ENCODE measurements around the gene TIMM10. TPM values are rescaled to one million over a fixed set of nuclear protein-coding genes. Genes with fewer than 3 reads are reported as not detected.
A peak's percentile ranks its signal among the peaks of the same experiment; 100 is the strongest.

TIMM10 gene, protein sequence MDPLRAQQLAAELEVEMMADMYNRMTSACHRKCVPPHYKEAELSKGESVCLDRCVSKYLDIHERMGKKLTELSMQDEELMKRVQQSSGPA
- polyA plus RNA-seq (ENCODE audit: insufficient read length in 12 of 12) = 10 to 100 TPM in 11 of 12 donors, not detected in 1; 25.3 to 71.9 (median 38.1) TPM
- long read RNA-seq, donor 1, transcript TIMM10-201 (3 exons, 680 nt) = major isoform, 34 of 36 reads
- long read RNA-seq, donor 1, partial matches to known transcripts = 0 of 36 reads
- long read RNA-seq, donor 1, other reads (novel, unspliced or antisense) = 0 of 36 reads
- long read RNA-seq, donor 2, transcript TIMM10-201 (3 exons, 680 nt) = major isoform, 54 of 535 reads
- long read RNA-seq, donor 2, transcript TIMM10-202 (3 exons, 530 nt) = minor isoform, 6 of 535 reads
- long read RNA-seq, donor 2, partial matches to known transcripts = 403 of 535 reads
- long read RNA-seq, donor 2, other reads (novel, unspliced or antisense) = 72 of 535 reads
- long read RNA-seq, donor 3, transcript TIMM10-201 (3 exons, 680 nt) = major isoform, 39 of 184 reads
- long read RNA-seq, donor 3, partial matches to known transcripts = 120 of 184 reads
- long read RNA-seq, donor 3, other reads (novel, unspliced or antisense) = 23 of 184 reads
- long read RNA-seq, donor 4, transcript TIMM10-201 (3 exons, 680 nt) = major isoform, 23 of 24 reads
- long read RNA-seq, donor 4, partial matches to known transcripts = 0 of 24 reads
- long read RNA-seq, donor 4, other reads (novel, unspliced or antisense) = 0 of 24 reads
- long read RNA-seq, donor 5 = 0 reads
- long read RNA-seq, donor 6, transcript TIMM10-201 (3 exons, 680 nt) = major isoform, 23 of 24 reads
- long read RNA-seq, donor 6, partial matches to known transcripts = 0 of 24 reads
- long read RNA-seq, donor 6, other reads (novel, unspliced or antisense) = 0 of 24 reads
- long read RNA-seq, donor 7, transcript TIMM10-201 (3 exons, 680 nt) = major isoform, 23 of 100 reads
- long read RNA-seq, donor 7, partial matches to known transcripts = 55 of 100 reads
- long read RNA-seq, donor 7, other reads (novel, unspliced or antisense) = 22 of 100 reads
- long read RNA-seq, donor 8, transcript TIMM10-201 (3 exons, 680 nt) = major isoform, 43 of 46 reads
- long read RNA-seq, donor 8, partial matches to known transcripts = 0 of 46 reads
- long read RNA-seq, donor 8, other reads (novel, unspliced or antisense) = 0 of 46 reads
- long read RNA-seq, donor 9, transcript TIMM10-201 (3 exons, 680 nt) = major isoform, 33 of 36 reads
- long read RNA-seq, donor 9, partial matches to known transcripts = 0 of 36 reads
- long read RNA-seq, donor 9, other reads (novel, unspliced or antisense) = 0 of 36 reads
- long read RNA-seq, donor 10, transcript TIMM10-201 (3 exons, 680 nt) = major isoform, 31 of 31 reads
- long read RNA-seq, donor 10, partial matches to known transcripts = 0 of 31 reads
- long read RNA-seq, donor 10, other reads (novel, unspliced or antisense) = 0 of 31 reads
- long read RNA-seq, donor 11, transcript TIMM10-201 (3 exons, 680 nt) = major isoform, 76 of 78 reads
- long read RNA-seq, donor 11, partial matches to known transcripts = 0 of 78 reads
- long read RNA-seq, donor 11, other reads (novel, unspliced or antisense) = 0 of 78 reads

DNA sequence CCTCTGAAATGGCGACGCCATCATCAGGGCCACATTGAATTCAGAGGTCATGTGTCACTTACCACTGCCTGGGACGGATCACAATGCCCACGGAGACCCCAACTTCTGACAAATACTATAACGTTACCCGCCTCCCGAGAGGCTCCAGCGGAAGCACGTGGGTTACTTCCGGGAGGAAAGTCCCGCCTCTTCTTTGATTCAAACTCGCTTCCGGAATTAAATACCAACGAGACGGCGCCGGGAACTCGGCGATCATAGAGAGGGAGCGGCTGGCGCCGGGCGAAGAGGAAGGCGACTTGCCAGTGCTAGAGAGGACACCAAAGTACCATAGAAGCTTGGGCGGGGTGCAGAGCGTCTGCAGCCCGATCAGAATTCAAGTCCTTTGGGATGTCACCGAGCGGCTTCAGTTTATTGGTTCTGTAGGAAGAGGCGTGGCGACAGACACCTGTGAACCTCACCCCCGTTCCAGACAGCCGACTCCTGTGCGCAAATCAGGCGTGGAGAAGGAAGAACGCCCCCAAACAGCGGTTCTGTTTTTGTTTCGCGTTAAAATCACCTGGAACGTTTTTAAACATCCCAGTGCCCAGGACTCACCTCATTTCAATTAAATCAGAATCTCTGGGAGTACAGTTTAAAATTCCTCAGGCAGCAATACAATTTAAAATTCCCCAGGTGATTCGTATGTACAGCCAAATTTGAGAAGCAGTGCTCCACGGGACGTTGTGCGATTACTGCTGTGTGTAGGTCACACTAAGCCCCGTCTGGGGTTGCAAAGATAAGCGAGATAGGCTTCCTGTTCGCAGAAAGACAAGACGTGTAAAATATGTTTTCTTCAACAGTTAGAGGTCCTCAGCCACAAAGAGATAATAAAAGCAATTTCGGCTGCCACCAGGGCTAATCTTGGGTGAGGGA is at the start of gene TIMM10:
TIMM10 (minus strand) TSS at position 159 of the 912 bp plus-strand sequence. CDS start 565 bp downstream, outside the sequence.
- DNase-seq = peak; percentile 93

DNA sequence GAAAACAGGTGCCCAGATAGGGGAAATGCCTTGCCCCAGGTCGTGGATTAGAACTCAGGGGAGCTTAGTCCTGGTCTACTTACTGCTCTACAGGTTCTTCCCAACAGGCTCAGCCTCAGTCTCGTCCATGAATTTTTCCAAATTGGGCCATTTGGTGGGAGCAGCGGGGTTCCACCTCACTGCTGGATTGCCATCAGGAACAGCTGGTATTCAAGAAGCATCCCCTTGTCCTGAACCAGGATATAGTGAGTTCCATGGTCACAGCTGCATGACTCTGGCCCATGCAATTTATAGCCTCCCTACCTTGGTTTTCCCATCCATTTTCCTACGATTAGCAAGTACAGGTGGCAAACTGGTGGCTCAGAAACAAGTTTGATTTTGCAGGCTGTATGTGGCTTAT is 43.5 kb upstream of the TIMM10 start:
- DNase-seq = no peak

DNA sequence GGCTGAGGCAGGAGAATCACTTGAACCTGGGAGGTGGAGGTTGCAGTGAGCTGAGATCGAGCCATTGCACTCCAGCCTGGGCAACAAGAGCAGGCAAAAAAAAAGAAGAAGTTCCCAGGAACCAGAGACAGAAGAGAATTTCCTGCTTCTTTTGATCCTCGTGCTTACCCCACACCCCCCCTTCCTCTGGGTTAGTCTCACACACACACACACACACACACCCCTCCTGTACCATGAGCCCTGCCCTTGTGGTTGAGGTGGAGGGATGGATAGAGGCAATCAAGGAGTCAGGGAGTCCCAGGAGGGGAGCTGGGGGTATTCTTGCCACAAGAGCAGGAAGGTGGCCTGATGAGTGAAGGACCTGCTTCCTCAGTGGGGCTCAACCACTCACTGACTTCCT is 41.1 kb upstream of the TIMM10 start:
- DNase-seq = no peak

DNA sequence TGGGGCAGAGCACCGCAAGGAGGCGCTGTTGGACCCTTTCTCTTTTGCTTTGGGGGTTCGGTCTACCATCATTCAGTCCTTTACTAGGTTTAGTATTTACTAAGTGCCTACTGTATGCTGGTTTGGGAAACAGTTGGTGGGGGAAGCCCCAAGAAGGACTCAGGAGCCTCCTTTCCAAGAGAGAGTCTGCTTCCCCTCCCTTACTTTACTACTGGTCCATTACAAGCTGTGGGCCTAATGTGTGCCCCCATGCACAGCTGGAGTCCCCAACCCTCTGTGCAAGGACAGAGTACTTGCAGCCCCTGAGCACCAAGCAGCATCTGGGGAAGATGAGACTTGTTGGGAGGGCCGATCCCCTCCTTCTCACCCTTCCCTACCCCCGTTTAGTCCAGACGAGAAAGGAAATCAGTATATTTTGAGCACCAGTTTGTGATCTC is 37.8 kb upstream of the TIMM10 start:
- peak; percentile 87 for DNase-seq

DNA sequence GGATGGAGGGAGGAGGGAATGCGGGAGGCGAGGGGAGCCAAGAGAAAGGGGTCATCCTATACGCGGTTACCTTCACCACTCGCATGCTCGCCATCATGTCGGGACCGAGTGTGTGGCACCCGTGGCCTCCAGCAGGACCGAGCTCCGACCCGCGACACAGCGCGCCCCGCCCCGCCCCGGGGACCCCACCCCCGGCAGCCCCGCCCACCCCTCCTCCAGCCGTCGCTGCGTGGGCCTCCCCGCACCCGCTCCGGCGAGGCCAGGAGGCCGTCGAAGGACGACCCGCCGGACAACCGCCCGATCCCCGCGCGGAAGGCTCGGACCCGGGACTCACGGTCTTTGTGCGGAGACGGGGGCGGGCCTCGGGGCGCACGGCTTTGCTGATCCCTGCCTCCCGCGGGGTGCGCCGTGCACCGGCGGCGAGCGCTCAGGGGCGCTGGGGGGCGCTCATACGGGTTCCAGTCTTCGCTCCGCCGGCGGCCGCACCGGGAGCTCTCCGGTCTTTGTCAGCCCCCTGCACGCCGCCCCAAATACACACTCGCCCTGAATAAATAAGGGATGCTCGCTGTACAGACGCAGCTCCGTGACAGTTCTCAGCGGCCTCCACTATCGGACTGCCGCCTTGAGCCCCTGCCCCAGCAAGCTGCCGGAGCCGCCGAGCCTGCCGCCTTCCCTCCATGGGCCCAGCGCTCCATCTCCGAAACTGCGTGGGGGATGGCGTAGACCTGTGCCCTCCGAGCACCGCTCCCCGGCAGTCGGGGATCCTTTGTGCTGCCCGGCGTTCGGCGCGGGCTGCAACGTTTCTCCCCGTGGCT is 37.2 kb upstream of the TIMM10 start, which contains the start of gene UBE2L6:
UBE2L6 (minus strand) TSS at position 158 of the 815 bp plus-strand sequence; CDS start at position 97, 61 bp downstream.
- DNase-seq = peak; percentile 55

DNA sequence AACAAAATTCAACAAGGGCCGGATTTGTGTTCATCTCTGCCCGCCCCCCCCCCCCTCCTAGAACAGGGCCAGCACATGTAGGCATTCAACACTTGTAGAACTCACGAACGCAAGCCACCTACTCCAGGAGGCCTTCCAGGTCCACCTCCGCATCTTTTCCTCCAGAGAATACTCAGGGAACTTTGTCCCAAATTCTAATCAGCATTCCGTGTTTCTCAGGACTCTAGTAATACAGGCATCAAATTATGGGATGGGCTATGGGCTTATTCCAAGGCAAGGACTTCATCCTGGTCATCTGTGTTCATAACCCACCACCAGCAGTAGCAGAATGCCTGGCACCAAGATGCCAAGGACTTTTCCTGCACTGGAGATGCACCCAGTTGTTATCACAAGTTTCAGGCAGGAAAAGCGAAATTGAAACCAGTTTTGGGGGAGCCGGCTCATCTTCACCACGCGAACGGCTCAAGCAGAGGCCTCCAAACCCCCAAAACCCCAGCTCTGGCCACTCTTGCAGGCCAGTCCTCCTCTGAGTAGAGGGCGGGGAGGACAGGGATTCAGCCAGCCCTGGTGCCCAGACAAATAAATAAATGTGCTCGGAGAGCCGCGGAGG is 36.5 kb upstream of the TIMM10 start:
- DNase-seq = peak; percentile 35

DNA sequence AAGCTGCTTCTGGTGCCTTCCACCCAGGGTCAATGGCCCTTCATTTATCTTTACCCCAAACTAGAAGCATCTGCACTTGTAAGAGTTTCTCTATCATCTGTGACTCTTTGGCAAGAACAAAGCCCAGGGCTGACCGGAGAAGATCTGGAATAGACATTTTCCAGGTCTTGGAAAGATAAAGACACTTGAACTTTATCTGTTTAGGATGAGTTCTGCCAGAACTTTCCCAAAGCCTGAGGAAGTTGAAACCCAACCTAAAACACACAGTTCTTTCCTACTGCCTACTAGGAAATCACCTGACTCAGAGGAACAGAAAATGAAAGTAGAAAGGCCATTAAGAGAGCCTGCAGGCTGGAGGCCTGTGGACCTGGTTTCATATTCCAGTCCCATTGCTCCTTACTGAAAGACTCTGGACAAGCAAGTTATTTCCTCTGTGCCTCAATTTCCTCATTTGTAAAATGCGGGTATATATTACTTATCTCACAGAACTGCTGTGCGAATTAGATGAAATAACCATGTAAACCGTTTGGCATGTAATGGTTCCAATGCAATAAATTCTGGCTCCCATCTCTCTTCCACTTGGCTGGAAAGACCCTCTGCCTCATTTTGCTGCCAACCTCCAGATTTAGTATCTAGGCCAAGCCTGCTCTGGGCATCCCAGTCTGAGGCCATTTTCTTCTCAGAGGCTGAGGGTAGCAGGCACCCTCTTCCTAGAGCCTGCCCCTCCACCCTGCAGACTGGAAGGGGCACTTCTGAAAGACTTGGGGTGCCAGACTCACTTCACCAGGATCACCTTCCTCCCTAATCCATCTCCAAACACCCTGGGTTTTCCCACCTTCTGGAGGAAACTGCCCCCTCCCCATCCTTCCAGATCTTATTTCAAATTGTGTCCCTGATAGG is 35.7 kb upstream of the TIMM10 start:
- peak; percentile 46 for DNase-seq

DNA sequence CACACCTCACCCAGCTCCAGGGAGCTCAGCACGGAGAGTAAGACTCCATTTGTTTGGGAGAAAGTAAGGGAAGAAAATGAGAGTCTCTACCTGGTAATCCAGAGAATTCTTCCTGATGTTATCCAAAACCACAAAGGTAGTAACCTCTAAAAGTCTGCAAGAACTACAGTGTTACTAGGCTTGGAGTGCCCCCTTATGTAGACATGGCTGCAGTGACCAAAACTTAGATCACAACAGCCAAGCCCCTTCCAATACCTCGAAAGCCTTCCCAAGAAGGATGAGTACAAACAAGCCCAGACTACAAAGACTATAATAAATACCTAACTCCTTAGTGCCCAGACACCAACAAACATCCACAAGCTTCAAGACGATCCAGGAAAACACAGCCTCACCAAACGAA is 32.0 kb upstream of the TIMM10 start:
- DNase-seq = no peak

DNA sequence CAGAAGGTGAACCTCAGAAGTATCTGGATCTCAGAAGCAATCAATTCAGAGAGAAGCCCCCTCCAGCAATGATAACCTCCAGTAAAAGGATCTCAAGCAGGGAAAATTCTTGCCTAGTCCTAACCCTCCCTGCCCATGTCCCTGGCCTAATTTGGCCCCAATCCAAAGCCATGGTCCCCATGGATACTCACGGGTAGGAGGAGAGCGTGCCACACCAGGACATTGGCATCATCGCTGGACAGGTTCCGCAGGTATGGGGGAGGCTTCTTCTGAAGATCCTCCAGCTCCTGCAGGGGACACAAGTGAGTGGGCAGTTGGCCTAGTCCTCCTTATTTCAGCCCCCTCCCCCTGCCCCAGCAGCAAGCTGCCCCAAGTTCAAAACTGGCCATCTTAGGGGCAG is 29.6 kb upstream of the TIMM10 start:
- DNase-seq = no peak

DNA sequence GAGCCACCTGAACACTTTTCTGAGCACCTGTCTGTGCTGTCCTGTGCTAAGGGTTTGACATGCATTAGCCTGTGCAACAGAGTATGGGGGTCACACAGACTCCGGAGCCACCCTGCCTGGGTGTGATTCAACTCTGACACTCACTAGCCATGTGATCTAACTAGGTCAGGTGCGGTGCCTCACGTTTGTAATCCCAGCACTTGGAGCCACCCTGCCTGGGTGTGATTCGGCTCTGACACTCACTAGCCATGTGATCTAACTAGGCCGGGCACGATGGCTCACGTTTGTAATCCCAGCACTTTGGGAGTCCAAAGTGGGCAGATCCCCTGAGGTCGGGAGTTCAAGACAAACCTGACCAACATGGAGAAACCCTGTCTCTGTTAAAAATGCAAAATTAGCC is 25.5 kb upstream of the TIMM10 start:
- no peak for DNase-seq

DNA sequence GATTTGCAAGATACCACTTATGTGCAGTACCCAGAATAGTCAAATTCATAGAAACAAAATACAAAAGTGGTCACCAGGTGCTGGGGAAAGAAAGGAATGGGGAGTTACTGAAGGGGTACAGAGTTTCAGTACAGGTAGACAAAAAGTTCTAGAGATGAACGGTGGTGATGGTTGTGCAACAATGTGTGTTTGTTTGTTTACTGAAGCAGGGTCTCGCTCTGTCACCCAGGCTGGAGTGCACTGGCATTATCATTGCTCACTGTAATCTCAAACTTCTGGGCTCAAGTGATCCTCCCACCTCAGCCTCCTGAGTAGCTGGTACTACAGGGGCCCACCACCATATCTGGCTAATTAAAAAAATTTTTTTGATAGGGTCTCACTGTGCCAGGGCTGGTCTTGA is 24.8 kb upstream of the TIMM10 start:
- no peak for DNase-seq

DNA sequence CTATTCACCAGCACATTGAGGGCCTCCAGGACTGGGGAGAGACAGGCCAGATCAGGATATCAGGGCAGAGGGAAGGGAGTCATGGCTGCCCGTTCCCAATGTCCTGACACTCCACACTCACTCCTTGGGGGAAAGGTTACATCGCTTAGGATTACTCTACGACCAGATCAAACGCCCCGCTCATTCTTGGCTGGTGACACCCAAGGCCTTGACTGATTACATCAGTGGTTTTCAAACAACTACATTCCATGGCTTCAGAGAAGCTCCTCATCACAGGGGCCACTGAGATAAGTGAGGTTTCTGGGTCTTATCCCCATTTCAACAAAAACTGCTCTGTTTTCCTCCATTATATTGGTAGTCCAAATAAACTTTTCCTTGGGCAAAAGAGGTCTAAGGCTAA is 21.9 kb upstream of the TIMM10 start:
- no peak for DNase-seq

DNA sequence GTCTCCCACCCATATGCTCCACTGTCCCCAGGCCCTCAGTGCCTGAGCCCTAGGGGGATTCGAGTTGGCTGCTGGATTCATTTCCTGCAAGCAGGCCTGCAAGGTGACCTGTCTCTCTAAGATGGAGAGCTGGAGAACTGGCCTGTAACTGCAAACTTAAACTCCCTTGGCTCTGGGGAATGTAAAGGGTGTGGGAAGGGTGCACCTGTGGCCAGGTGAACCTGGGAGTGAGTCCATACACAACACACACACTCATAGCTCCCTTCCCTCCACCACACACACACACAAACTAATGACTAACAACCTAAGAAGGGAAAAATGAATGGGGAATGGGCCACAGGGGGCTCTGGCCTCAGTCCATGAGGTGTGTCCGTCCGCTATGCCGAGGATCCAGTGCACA is 21.4 kb upstream of the TIMM10 start:
- DNase-seq = no peak

DNA sequence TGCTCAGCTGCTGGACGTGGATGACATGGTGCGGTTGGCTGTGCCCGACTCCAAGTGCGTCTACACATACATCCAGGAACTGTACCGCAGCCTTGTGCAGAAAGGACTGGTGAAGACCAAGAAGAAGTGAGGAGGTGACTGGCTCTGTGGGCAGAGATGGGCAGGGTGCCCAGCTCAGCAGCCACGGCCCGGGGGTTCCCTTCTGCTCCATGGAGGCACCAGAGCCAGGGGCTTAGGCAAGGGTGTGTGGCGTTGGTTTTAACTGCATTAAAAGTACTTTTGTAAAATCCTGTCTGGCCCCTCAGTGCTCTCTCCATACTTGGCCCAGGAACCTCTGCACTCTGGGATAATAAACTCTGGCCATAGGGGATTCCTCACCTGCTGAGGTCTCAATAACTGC is 19.4 kb upstream of the TIMM10 start:
- no peak for DNase-seq

DNA sequence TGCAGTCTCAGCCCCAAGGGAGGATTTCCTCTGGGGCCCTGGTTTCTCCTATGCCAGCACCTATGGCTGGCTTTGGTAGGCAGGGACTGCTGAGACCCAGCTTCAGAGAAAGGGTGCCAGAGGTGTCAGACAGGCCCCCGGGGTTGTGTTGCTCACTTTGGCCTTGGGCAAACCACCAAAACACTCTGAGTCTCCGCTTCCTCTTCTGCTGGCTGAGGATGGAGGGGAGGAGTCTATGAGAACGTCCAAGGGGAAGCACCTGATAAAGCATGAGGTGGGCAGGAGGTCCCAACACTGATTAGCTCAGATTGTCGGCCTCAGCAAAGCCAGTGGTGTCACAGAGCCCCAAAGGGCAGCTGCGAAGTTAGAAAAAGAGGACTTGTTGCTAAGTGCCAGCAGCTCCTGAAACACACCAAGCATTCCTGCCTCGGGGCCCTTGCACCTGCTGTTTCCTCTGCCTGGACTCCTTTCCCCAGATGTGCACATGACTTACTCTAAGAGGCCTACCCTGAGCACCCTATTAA is 17.4 kb upstream of the TIMM10 start:
- no peak for DNase-seq

DNA sequence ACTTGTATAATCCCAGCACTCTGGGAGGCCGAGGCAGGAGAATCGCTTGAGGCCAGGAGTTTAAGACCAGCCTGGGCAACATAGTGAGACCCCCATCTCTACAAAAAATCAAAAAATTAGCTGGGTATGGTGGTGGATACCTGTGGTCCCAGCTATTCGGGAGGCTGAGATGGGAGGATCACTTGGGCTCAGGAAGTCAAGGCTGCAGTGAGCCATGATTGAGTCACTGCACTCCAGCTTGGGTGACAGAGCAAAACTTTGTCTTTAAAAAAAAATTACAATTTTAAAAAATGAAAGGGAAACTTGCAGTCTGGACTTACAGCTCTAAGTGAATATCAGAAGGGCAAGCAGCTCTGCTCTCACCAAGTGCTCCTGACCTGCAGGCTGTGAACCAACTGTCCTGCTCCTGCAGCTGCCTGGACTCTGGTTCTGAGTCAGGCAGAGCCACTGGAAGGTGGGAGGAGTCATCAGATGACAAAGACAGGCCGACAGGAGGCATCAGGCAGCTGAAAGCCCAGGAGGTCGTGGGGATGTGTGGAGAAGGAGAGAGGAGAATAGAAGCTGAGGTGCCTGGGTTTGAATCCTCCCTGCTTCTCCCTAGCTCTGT is 16.4 kb upstream of the TIMM10 start:
- no peak for DNase-seq

DNA sequence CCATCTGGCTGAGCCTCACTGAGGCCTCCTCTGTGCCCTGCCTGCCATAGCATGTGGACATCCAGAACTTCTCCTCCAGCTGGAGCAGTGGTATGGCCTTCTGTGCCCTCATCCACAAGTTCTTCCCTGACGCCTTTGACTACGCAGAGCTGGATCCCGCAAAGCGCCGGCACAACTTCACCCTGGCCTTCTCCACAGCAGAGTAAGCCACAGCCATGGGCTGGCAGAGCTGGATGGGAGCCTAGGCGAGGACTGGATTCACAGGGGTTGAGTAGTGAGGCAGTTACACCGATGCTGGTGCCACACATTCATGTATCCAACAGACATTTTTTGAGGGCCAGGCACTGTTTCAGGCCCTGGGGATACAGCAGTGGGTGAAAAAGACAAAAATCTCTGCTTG is 15.9 kb upstream of the TIMM10 start:
- DNase-seq = no peak
